ENCODE data around the gene FOXN1.

DNA sequence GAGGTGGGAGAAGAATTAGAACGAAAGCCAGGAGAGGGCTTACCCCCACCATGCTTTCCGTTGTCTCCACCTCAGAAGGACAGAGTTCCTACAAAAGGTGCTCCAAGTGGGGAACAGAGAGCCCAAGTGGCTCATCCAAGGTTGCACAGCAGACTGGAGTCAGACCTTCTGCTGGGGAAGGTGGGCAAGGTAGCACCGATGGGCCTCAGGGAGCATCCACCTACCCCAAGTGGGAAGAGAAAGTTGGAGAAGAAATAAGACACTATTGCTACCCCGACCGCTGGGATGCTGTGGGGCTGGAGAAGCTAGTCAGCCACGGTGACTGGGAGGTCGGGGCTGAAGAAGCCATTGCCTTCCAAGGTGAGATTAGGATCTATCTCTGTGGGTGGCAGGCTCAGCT is 24.8 kb downstream of the FOXN1 start:
- TF ChIP-seq, protein P1, sequence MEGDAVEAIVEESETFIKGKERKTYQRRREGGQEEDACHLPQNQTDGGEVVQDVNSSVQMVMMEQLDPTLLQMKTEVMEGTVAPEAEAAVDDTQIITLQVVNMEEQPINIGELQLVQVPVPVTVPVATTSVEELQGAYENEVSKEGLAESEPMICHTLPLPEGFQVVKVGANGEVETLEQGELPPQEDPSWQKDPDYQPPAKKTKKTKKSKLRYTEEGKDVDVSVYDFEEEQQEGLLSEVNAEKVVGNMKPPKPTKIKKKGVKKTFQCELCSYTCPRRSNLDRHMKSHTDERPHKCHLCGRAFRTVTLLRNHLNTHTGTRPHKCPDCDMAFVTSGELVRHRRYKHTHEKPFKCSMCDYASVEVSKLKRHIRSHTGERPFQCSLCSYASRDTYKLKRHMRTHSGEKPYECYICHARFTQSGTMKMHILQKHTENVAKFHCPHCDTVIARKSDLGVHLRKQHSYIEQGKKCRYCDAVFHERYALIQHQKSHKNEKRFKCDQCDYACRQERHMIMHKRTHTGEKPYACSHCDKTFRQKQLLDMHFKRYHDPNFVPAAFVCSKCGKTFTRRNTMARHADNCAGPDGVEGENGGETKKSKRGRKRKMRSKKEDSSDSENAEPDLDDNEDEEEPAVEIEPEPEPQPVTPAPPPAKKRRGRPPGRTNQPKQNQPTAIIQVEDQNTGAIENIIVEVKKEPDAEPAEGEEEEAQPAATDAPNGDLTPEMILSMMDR (IDR thresholded peaks at IDR 0.05), result no peak
- no peak for TF ChIP-seq POLR2A (IDR thresholded peaks at IDR 0.05)
